Measurements from ENCODE around the gene RNF214. TPM values are rescaled to one million over a fixed set of nuclear protein-coding genes. Genes with fewer than 3 reads are reported as not detected.

The RNF214 gene
- total and polyA plus RNA-seq, 2 donors (not counting 1 experiment from before 2014, with no cell fraction given), result 16.0 to 36.1 TPM

- Histone ChIP-seq H3K4me3 (ENCODE audit: control extremely low read depth in 1 of 5, extremely low read depth in 1 of 5, insufficient read depth in 1 of 5, low read depth in 2 of 5, low read length in 4 of 5) (no peak within 1 kb of the TSS), H2AFZ (ENCODE audit: insufficient read depth, low read depth, low read length, poor library complexity, severe bottlenecking) (no peak within 1 kb of the TSS), H4K20me1 (ENCODE audit: control insufficient read depth, insufficient read depth, low read length, poor library complexity, severe bottlenecking) (peaks cover 11% of the 10 kb centered on the region), H3K4me2 (replicated peaks; ENCODE audit: low read depth, low read length, poor library complexity, severe bottlenecking) (peak within 1 kb of the TSS; percentile 19), H3K9me3 (ENCODE audit: control extremely low read depth in 1 of 3, control insufficient read depth in 2 of 3, insufficient read depth in 1 of 3, low read length in 2 of 3) (no peaks in the 10 kb centered on the region), H3K9ac (ENCODE audit: low read length) (no peak within 1 kb of the TSS), H3K4me1 (ENCODE audit: control insufficient read depth in 2 of 2, insufficient read depth in 2 of 2, low read length in 2 of 2) (peaks cover 15 to 36% of the 10 kb centered on the region in 2 donors), H3K36me3 (replicated peaks in 1 of 2; ENCODE audit: control extremely low read depth in 1 of 2, control insufficient read depth in 1 of 2, extremely low read depth in 1 of 2, insufficient read depth in 2 of 2, low read length in 1 of 2) (peaks cover 0 to 65% of the 10 kb centered on the region in 2 experiments), H3K27ac (ENCODE audit: low read length in 2 of 2) (no peak within 1 kb of the TSS), H3K27me3 (replicated peaks in 1 of 4; ENCODE audit: control extremely low read depth in 1 of 4, control insufficient read depth in 3 of 4, insufficient read depth in 4 of 4, low read length in 3 of 4) (no peaks in the 10 kb centered on the region), H3K79me2 (ENCODE audit: control insufficient read depth, insufficient read depth, low read length) (no peaks in the 10 kb centered on the region)
- peak within 1 kb of the TSS; percentile 75 for H3K27ac Mint-ChIP-seq
- TF ChIP-seq EZH2 (IDR thresholded peaks at IDR 0.05; ENCODE audit: borderline replicate concordance, insufficient read depth, low read depth, low read length, poor library complexity, severe bottlenecking), result no peak
- TF ChIP-seq CTCF (IDR thresholded peaks at IDR 0.05), result no peak
- H3K4me3 Mint-ChIP-seq, result no peak within 1 kb of the TSS
- ATAC-seq (ENCODE audit: low read depth) (no peak), DNase-seq (no peak)
- peaks cover 33% of the 10 kb centered on the region for H3K4me1 Mint-ChIP-seq
- ChIA-PET POLR2A (interaction anchor here (1.1 kb wide), 1 partner anchor 23 kb away, joined by 5 read pairs; no protein-coding TSS in a partner anchor), CTCF (no interaction called here)
- WGBS (ENCODE audit: insufficient coverage), result 70% methylated on average over 30 of the region's 34 CpGs
- no peaks in the 10 kb centered on the region for H3K9me3 Mint-ChIP-seq (ENCODE audit: insufficient read depth)
- no peaks in the 10 kb centered on the region for H3K27me3 Mint-ChIP-seq
- intact Hi-C loops (cut with micrococcal nuclease), result no loop called here
Observed at GRCh38 chr11:117199053-117199915, 33.2 kb upstream of the RNF214 start, which contains the start of gene TAGLN. TAGLN (plus strand) TSS chr11:117199370; CDS start chr11:117203014, 3,644 bp downstream.
